GM19035 (cell line): ENCODE measurements around the gene CCND1.

Source experiments
- ATAC-seq: cut with Tn5 transposase; IDR thresholded peaks from one replicate; pipeline ENCODE4 v1.9.1; 2021; ENCODE audit not compliant: unreplicated experiment

The CCND1 gene

GRCh38 chr11:69640260-69640994 lies 529 bp upstream of the CCND1 start:
- ATAC-seq = no peak

GRCh38 chr11:69641681-69642548 lies 959 bp downstream of the CCND1 start:
- no peak for ATAC-seq

- ATAC-seq = no peak
Measured at GRCh38 chr11:69642549-69642912, 1.6 kb downstream of the CCND1 start.

- no peak for ATAC-seq
Measured at GRCh38 chr11:69642913-69643632, 2.1 kb downstream of the CCND1 start.

GRCh38 chr11:69643646-69644045 lies 2.7 kb downstream of the CCND1 start:
- no peak for ATAC-seq

GRCh38 chr11:69644071-69644961 lies 3.4 kb downstream of the CCND1 start:
- no peak for ATAC-seq

- ATAC-seq = no peak
Measured at GRCh38 chr11:69644962-69645675, 4.2 kb downstream of the CCND1 start.

DNA sequence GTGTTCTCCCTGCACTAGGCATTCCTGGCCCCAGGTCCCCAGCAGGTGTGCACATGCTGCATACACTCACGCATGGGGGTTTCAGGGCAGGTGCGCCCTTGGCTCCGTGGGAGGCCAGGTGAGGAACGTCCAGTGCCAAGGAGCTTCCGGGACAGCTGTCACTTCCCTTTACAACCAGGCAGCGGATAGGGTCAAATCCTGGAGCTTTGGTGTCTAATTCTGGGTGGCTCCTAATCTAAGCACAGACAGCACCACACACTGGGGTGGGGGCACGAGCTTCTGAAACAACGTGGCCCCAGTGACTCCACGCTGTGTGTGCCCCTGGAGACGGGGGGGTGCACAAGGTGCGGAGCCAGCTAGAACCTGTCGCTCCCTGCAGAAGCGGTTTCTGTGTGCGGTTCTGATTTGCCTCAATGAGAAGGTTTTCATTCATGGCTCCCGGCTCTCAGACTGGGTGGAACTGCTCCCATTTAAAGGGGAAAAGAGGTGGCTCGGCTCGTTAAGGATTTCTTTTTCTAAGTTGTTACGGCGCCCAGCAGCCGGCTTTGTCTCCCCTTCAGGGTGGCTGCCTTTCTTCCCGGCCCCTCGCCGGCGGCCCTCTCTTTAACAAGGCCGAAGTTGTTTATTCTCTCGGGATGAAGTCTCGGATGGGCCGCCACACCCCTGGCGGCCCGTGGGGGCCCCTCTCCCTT lies 5.0 kb downstream of the CCND1 start:
- no peak for ATAC-seq

DNA sequence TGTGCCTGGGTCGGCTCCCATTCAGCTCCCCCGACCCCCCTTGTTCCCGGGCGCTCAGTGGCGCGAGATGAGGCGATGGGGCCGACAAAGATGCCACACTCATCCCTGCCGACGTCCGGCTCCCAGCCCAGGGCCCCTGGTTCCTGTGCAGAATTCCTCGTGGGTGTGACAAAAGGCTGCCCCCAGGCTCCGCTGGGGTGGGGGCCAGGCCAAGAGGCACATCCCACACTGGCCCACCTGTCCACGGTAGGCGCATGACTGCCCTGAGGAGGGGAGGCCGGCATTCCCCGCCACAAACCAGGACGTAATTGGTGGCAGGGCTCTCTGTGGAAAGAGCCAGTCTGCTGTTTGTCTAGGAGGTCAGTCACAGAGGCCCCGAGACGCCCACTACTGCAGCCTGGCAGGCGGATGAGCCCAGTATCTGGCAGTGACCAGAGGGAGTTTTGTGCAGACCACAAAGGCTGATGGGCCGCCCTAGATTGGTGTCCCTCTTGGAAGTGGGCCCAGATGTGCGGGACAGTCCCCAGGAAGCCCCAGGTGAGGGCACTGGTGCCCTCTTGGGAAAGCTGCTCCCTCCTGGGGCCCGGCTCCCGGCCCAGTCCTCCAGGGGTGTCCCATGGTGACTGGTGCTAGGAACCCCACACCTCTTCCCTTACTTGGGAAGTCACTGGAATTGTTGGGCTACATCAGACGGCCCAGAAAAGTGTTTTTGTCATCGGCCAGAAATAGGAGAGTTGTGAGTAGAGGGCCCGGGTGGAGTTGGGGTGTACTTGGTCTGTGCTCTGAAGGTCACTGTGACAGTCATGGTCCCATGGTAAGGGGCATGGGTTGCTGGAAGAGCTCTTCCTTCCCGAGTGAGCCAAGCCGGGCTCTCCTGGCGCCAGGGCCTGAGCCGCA lies 5.8 kb downstream of the CCND1 start:
- no peak for ATAC-seq

DNA sequence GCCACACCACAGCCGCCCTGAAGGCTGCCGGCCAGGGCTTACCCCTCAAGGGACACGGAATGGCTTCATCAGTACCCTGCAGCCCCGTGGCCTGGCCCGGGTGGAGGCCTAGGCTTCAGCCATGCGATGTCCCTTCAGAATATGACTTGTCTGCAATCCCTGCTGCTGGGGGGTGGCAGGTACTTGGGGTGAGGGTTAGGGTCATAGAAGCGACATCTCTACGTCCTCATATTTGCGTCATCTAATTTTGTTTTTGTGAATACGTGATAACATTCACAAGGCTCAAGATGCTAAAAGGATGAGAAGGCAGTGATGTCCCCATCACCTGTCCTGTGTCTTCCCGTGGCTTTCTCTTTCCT lies 6.4 kb downstream of the CCND1 start:
- ATAC-seq = no peak

DNA sequence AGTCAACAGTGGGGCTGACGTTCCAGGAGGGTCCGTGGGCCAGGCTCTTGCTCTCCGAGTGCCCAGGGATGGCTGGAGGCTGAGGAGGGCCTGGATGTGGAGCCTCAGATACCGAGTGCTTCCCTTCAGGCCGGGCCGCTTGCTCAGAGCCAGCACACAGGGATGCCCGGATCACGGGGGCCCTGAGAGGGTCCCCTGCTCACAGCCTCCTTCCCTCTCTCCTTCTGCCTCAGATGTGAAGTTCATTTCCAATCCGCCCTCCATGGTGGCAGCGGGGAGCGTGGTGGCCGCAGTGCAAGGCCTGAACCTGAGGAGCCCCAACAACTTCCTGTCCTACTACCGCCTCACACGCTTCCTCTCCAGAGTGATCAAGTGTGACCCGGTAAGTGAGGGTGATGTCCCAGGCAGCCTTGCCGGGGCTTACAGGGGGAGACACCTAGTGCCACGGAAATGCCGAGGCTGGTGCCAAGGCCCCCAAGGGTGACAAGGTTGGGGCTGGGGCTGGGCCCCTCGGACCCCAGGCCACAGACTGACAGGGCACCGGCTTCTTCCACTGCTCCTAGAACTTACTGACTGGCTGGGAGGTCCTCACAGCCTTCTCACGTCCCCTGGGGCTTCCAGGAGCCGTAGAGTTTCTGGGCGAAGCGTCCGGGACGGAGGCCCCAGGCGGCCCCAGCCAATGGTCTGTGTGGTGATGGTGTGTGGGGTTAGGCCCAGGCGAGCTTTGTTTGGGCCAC lies 7.0 kb downstream of the CCND1 start:
- no peak for ATAC-seq

GRCh38 chr11:69648679-69649575 lies 8.0 kb downstream of the CCND1 start:
- no peak for ATAC-seq

DNA sequence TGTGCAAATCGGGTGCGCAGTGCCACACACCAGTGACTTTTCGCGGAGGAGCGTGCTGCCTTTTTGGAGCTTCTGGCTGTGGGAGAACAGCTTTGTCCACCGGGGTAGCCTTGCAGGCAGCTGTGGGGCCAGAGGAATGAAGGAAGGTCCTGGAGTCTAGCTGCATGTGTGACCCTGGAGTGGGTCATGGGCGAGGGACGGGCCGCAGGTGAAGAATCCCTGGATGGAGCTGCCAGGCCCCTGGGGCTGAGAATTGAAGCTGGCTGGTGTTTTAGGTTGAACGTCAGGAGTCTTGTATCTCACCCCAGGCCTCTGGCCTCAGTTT lies 8.6 kb downstream of the CCND1 start:
- ATAC-seq = no peak

GRCh38 chr11:69650081-69650831 lies 9.3 kb downstream of the CCND1 start:
- ATAC-seq = no peak

DNA sequence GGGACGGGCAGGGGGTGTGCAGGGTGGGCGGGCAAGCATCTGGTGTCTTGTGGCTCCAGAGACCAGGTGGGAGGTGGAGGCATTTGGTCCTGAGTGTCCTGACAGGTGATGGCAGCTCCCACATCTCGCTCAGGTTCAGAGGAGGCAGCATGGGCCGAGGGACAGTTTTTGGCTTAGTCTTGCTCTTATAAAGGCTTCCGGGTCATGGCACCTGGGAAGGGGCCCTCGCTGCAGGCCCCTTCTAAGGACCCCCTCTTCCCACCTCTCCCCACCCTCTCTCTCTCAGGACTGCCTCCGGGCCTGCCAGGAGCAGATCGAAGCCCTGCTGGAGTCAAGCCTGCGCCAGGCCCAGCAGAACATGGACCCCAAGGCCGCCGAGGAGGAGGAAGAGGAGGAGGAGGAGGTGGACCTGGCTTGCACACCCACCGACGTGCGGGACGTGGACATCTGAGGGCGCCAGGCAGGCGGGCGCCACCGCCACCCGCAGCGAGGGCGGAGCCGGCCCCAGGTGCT lies 9.9 kb downstream of the CCND1 start:
- ATAC-seq = no peak
